CD4-positive, alpha-beta T cell treated with Interleukin-12 subunit alpha and Interleukin-12 subunit beta, for 1 hour (primary cell): Measurements from ENCODE around the gene HOATZ.
A peak's percentile ranks its signal among the peaks of the same experiment; 100 is the strongest.

Experiments
- DNase-seq: peaks from one replicate; pipeline ENCODE4 v3.0.0-alpha.2; 2020

HOATZ gene

DNA sequence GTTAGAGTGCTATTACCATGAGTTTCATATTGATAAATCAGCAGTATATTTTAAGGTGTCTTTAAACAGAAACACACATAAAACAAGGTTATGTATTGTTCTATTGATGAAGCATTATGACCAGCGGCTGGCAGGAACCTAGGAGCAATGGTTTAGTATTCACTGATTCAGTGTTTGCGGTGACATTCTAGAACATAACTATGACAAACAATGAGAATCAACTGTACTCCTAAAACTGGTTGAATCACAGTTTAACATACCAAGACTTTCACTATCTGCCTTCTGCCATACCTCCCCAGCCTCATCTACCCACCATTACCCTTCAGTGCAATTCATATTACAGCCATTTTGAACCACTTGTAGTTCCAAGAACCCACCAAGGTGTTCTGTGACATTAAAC is 8.8 kb downstream of the HOATZ start:
- no peak for DNase-seq

DNA sequence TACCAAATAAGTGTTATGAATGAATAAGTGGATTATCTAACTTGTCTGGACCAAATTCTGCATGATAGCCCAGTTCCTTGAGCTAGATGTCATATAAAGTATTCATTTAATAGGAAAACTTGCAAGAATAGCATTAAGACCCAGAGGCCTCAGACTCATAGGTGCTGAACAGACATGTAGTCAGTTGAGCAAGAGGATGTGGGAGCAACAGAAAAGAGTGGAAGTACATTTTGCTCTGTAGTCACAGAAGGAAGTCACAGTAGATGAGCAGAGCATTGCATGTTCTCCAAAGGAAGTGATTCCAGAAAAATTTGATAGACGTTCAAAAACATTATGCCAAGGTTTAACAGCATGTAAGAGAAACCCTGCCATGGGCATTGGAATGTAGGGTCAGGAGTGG is 9.5 kb downstream of the HOATZ start:
- no peak for DNase-seq

DNA sequence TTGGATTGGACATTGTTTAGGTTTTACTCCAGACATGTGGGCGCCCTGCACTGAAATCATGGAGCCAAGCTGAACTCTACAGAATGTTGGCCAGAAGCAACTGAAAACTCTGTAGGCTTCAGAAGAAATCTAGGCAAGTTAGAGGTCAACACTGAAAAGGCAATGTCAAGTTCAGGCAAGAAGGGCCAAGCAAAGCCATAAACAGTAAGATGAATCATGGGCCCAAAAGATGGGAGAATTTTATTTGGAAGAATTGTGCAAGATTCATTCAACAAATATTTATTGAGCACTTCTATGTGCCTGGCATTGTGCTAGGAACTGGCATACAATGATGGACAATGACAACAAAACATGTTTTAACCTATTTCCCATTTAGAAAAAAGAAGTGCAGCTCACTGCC is 10.9 kb downstream of the HOATZ start:
- DNase-seq = no peak

GRCh38 chr11:111526501-111526900 is 11.9 kb downstream of the HOATZ start:
- DNase-seq = no peak

- DNase-seq = no peak
These were observed 12.7 kb downstream of the HOATZ start for GRCh38 chr11:111527279-111527678.

- DNase-seq = peak; percentile 51
These were observed 14.0 kb downstream of the HOATZ start for GRCh38 chr11:111528557-111528956.

DNA sequence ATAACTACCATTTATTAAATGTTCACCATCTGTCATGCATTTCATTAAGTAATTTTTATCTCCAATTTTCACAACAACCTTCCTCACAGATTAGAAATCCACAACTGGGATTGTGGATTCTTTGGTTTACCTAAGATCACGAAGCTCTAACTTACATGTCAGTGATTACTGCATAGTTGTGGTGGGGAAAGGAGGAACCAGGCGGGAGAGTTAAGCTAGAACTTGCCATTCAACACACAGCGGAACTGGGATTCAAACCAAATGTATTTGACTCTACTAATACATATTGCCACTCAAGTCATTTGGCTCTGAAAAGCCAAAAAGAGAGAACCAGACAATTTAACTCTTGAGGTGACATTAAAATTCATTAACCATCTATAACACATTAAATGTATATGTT is 15.5 kb downstream of the HOATZ start:
- DNase-seq = no peak

DNA sequence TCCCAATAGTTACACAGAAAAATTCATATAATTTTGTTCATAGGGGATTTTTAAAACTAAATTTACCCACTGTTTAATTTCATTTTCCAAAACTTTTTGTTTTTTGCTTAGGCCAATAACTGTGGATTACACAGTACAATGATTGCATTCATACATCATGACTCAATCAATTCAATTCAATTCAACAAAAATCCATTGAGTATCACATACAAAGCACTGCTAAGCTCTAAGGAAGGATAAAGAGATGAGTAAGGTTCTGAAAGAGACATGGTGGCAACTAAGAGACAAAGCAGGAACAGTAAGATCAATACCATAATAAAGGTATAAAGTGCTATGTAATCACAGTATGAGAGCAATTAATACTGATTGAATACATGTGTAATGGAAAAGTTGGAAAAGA is 16.6 kb downstream of the HOATZ start:
- no peak for DNase-seq

DNA sequence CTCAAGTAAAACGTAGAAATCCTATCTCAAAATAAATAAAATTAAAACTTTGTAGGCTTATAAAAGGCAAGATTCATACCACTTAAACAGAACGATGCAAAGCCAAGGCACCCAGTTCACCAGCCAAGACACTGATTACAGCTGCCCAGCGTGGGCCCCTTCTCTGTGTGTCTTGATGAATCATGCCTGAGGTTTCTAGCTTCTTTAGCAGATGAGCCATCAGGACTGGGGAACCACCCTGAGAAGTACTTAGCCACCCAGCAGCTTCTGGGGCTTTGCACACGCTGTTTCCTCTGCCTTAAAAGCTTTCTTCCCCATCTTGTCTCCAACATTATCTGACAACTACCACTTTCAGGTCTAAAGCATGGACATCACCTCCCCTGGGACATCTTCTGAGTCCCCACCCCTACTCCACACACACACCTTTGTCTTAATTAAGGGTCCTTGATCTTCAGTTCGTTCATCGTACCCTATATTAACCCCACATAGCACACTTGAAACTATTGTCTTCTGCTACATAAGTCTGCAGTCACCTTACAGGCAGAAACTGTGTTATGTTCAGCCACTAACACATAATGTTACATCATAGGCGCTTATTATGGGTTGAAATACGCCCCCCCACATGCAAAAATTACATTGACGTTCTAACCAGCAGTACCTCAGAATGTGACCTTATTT is 17.2 kb downstream of the HOATZ start:
- DNase-seq = peak; percentile 33

DNA sequence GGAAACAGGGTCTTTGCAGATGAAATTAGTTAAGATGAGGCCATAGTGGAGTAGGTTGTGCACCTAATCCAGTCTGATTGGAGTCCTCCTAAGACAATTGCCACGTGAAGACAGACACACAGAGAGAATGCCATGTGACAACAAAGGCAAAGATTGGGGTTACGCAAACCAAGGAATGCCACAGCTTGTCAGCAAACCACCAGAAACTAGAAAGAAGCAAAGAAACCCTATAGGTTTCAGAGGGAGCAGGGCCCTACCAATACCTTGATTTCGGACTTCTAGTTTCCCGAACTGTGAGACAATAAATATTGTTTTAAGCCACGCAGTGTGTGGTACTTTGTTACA is 17.8 kb downstream of the HOATZ start:
- no peak for DNase-seq

DNA sequence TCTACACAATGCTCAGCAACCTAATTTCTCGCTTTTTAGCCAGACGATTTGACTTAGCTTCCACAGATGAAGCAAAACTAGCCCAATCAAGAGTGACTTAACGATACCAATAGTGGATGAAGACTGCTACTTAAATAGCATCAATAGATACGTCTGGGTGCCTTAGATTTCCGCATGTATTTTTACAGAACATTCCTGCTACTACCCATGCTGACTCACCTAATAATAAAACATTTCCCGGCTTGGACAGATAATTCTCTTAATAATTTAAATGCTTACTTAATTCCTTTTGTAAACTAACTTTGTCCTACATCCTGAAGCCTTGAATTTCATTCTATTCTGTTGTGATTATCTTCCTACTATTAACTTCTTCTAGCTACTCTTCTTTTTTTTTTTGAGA is 20.7 kb downstream of the HOATZ start:
- no peak for DNase-seq

DNA sequence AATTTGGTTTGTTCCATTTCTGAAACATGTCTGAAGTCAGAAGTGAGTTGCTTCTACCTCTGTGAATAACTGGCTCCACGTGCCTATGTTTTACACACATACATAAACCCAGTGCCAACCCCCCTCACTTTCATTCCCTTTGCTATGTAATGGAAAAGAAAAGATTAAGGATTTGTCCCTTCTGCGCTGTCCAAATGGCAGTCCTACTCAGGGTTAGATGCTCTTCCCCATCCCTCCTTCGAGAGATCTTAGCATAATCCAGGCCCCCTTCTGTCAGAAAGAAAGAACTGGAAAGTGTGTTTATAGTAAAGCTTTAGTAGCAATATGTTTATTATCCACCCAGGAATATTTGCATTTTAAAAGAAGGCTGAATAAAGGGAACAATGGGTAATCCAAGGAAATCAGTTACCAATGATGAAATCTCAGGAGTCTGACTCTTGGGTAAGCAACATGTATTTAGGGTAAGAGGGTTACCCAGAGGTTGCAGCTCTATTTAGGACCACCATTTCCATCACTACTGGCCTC is 22.8 kb downstream of the HOATZ start:
- no peak for DNase-seq

- no peak for DNase-seq
These were observed 24.0 kb downstream of the HOATZ start for GRCh38 chr11:111538407-111539114.

DNA sequence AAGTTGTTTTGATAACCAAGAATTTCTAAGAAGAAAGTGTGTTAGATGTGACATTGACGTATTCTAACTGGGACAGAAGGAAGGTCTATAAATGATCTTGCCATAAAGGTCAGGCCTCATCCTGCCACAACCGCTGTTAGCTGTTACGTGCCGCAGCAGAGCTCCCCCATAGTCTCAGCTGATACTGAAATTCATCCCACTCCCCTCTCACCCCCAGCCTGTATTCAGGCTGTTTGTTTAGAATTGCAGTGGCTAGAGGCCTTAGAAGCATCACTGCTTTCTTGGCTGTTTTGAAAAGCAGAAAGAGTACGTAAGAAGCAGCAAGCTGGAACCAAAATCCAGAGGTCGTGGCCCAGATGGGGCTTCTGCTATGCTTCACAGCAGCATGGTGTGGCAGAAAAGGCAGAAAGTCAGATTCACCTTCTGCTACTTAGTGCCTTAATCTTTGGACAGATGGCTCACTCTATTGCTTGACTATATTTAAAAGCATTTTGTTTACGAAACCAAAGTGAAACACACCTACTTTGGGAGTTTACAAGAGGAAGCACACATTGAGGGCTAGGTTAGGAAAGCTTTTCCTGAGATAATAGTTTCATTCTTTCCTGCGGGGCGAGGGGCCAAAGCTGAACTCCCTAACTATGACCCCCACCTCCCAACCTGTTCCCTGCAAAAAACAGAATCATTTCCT is 25.0 kb downstream of the HOATZ start:
- DNase-seq = no peak

- peak; percentile 24 for DNase-seq
These were observed 25.7 kb downstream of the HOATZ start, which contains the start of gene LAYN for GRCh38 chr11:111540114-111540936. LAYN (plus strand) TSS chr11:111540720; CDS start chr11:111540844, 124 bp downstream.

- DNase-seq = no peak
These were observed 26.3 kb downstream of the HOATZ start for GRCh38 chr11:111540937-111541253.

GRCh38 chr11:111541254-111542061 is 26.9 kb downstream of the HOATZ start:
- DNase-seq = peak; percentile 11

DNA sequence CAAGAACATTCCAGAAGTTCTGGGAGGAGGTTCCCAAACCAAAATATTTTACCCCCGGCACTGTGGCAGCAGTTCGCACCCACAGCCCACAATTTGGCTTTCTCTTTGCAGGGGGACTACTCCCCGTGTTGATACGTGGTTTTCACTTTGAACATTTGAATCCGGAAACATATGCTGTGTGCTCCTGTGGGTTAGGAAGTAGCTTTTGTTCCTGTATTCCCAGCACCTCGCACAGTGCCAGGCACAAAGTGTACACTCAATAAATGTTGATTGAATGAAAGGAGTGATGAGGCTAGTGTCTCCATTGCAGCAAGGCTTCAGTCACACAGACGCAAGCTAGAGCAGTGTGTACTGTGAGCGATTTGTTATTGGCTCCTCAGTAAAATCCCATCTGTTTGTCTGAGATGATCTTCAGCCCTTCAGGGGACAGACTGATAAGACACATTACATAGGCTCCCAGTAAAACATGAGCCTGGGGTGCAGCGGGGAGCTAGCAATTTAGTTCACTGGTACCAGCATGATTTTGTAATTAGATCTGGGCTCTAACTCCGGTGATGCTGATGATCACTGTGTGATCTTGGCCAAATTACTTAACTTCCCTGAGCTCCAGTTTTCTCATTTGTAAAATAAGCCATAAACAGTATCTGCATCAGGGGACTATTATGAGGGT is 28.2 kb downstream of the HOATZ start:
- DNase-seq = no peak

DNA sequence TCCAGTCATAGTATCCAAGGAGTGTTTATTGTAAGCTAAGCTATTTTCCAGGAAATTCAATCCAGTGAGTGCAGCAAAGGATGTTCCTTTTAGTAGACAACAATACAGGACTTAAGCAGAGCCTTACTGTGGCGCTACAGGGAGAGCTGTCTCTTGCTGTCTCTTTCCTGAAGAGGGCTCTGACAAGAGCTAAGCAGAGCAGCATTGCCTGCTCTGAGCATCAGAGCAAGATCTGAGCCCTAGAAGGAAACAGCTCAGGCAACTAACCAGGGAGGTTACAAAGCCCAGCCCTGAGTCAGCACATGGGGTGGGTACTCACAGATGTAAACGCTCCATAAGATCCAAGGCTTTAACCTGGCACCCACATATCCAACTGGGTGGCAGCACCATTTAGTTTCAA is 33.9 kb downstream of the HOATZ start:
- no peak for DNase-seq

DNA sequence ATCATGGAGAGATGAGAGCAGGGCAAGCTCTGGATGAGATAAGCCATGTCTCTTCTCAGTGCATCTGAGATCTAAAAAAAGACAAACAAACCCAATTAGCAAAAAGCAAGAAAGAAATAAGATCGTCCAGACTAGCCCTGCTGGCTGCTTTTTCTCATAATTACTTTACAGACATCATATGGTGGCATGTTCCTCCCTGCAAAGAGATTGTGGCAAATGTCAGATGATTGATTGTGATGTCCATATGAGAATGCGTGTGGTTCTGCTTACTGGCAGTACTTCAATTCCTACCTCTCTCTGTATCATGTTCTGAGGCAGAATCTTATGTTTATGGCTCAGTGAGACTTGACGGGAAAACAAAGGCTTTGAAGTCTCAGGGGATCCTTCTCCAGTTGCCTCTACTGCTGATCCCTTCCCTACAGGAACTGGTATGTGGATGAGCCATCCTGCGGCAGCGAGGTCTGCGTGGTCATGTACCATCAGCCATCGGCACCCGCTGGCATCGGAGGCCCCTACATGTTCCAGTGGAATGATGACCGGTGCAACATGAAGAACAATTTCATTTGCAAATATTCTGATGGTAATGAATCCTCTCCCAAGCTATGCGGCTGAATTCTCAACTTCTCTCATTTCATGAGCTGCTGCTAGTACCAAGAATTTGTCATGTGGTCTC is 34.8 kb downstream of the HOATZ start:
- DNase-seq = no peak

DNA sequence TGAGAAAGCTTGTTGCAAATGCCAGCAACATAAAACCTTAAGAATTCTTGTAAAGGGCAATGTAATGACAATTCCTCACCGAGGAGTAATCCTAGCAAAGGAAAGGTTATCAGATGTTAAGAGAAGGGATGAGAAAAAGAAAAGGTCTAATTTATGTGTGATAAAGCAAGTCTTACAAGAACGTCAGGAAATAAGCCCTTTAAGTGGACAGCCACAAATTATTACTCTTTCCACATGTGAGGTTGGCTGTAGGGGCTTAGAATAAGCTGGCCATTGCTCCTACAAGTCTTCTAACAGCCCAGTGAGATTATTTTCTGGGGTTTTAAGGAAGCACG is 35.3 kb downstream of the HOATZ start:
- no peak for DNase-seq
